GM21825 (cell line): ENCODE results near the gene GDPD5.
A peak's percentile ranks its signal among the peaks of the same experiment; 100 is the strongest.

Experiments used
- ATAC-seq: cut with Tn5 transposase; IDR thresholded peaks from one replicate; pipeline ENCODE4 v1.9.1; 2021; ENCODE audit warnings: mild to moderate bottlenecking, moderate library complexity; ENCODE audit not compliant: unreplicated experiment

Gene GDPD5

GRCh38 chr11:75406338-75406777 lies 119.4 kb downstream of the GDPD5 start:
- ATAC-seq = no peak

- ATAC-seq = no peak
Measured at GRCh38 chr11:75403983-75404658, 121.6 kb downstream of the GDPD5 start.

GRCh38 chr11:75403037-75403436 lies 122.7 kb downstream of the GDPD5 start:
- ATAC-seq = no peak

- ATAC-seq = no peak
Measured at GRCh38 chr11:75402002-75402773, 123.6 kb downstream of the GDPD5 start.

- ATAC-seq = no peak
Measured at GRCh38 chr11:75400146-75400865, 125.4 kb downstream of the GDPD5 start.

- peak; percentile 86 for ATAC-seq
Measured at GRCh38 chr11:75399344-75400145, 126.2 kb downstream of the GDPD5 start, which contains the start of gene RPS3. TSS of gene RPS3 (plus strand) at chr11:75399518. CDS start at chr11:75399548, 30 bp downstream.

DNA sequence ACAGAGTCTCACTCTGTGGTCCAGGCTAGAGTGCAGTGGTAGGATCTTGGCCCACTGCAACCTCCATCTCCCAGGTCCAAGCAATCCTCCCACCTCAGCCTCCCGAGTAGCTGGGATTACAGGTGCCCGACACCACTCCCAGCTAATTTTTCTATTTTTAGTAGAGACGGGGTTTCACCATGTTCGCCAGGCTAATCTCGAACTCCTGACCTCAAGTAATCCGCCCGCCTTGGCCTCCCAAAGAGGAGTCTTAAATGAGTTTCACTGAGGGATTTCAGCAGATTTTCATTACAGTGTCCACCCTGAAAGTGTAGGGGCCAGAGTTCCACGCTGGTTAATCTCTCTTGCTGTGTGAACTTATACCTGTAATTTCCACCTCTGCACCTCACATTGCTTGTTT lies 126.8 kb downstream of the GDPD5 start:
- ATAC-seq = no peak

DNA sequence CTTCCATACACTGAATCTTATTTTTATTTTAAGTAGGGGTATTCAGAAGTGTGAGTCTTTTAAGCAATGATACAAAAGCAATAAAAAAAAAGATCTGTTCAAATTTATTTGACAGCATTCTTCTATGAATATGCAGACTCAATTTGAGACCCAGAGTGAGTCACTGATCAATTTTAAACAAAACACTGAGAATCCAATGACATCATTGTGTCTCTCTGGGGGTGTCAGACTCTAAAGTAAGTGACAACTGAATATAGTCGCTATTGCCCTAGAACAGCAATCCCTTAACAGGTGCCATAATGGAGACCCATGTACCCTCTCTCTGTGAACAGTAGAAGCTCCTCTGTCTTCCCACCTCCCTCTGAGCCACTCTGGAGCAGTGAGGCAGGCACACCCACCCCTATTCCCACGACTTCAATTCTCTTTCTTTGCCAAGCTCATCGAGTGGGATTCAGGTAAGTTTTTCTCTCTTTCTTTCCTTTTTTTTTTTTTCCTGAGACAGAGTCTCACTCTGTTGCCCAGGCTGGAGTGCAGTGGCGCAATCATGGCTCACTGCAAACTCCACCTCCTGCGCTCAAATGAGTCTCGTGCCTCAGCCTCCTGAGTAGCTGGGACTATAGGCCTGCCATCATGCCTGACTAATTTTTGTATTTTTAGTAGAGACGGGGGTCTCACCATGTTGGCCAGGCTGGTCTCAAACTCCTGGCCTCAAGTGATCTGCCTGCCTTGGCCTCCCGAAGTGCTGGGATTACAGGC lies 131.5 kb downstream of the GDPD5 start:
- ATAC-seq = no peak

GRCh38 chr11:75389925-75390324 lies 135.8 kb downstream of the GDPD5 start:
- no peak for ATAC-seq

DNA sequence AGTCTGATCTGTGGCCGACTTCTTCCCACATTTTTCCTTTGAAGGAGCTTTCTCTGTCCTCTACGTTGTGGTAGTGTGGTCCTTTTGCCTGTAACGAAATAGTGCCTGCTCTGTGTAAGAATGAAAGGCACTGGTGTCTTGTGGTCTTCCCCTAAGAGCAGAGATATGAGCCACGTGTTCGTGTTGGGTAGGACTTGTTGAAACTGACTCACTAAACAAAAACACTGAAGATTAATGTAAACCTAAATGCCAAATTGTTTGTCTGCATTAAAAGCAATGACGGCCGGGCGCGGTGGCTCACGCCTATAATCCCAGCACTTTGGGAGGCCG lies 136.5 kb downstream of the GDPD5 start:
- ATAC-seq = no peak

DNA sequence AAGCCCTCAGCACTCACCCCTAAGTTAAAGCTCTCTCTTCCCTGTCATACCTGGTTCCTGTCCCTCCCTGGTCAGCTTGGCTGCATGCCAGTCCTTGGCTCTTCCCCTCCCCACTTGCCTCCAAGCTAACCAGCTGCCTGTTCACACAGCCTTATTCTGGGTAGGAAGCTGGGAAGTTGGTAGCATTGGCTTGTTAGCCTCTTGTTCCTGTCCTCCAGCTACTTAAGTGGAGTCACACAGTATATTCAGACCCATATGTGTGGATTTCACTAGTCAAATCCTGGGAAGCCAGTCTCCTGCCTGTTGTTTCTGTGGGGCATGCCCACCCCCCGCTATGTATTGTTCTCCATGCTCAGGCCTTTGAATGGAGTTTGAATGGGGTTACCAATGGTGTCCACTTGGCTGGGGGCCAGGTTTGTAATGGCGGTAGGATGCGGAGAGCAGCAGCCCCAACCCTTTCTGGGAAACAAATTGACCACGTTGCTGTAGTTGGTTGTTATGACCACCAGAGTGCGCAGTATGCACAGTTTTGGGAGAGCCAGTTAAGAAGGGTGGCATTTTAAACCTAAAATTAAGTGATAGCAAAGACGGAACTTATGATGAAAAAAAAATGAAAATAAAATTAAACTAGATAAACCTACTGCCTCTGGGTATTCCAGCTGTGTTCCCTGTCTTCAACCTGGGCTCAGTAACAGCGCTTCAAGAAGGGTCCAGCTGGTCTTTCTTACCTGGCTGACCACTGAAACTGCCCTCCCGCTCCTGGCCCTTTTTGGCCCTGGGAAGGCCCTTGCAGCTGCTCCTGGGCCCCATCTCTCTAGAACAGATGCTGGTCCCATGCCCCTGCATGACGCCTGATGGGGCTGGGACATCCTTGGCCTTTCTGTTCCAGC lies 137.1 kb downstream of the GDPD5 start:
- no peak for ATAC-seq

GRCh38 chr11:75387736-75388294 lies 137.9 kb downstream of the GDPD5 start:
- no peak for ATAC-seq

DNA sequence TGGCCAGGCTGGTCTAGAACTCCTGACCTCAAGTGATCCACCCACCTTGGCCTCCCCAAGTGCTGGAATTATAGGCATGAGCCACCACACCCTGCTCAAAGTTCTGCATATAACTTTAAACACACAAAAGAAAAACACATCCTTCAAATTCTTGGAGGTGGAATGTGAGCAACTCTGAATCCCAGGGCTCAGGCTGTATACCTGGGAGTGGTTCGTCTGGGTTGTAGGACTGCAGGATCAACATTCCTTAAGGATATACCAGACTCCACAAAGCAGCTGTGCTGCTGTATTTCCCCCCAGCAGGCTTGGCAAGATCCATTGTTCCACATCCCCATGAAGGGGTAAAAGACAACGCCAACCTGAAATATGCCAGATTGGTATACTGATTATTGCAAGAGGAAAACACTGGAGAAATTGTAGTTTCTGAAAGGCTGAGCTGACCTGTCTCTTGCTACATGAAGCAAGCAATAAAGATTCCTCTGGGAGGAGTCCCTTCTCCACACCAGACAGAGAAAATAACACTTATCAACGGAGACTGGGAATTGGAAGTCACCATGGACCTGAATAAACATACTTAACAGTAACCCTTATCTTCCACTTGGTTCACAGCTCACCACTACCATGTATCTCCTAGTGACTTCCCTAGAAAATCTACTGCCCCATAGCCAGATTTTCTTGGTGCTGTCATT lies 138.7 kb downstream of the GDPD5 start:
- no peak for ATAC-seq
